Measurements from ENCODE around the gene RNF145.

DNA sequence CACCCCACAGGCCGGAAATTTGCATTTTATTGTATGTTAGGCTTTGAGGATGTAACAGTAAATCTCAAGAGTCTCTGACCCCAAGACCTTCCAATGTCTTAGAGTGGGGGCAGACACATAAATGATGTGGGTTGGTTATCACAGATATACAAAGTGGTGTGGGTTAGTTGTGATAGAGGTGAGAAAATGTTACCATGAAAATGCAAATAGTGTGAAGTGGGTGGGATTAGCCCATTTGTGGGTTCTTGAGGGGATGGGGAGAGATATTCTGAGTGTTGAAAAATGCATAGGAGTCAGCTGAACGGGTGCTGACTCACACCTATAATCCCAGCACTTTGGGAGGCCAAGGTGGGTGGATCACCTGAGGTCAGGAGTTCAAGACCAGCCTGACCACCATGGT is 7.9 kb upstream of the RNF145 start:
- TF ChIP-seq TCF12 (IDR thresholded peaks at IDR 0.05; ENCODE audit: low read depth) (no peak), TAF1 (IDR thresholded peaks at IDR 0.05; ENCODE audit: low read depth) (no peak), EP300 (IDR thresholded peaks at IDR 0.05; ENCODE audit: borderline replicate concordance) (no peak), EGR1 (IDR thresholded peaks at IDR 0.05) (no peak)

Data from Ishikawa (cell line).